Measurements from ENCODE around the gene GSTA4.

DNA sequence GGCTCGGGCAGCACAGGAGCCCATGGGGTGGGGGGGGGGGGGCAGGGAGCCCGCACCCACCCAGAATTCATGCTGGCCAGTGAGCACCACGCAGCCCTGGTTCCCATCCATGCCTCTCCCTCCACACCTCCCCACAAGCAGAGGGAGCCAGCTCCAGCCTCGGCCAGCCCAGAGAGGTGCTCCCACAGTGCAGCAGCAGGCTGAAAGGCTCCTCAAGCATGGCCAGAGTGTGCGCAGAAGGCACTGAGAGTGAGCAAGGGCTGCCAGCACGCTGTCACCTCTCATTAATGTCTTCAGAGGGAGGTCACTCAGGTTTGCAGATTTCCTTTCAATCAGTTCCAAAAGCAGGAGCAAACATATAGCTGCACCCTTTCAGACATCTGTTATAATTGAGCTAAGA is 32.4 kb downstream of the GSTA4 start:
- TF ChIP-seq, protein P1, sequence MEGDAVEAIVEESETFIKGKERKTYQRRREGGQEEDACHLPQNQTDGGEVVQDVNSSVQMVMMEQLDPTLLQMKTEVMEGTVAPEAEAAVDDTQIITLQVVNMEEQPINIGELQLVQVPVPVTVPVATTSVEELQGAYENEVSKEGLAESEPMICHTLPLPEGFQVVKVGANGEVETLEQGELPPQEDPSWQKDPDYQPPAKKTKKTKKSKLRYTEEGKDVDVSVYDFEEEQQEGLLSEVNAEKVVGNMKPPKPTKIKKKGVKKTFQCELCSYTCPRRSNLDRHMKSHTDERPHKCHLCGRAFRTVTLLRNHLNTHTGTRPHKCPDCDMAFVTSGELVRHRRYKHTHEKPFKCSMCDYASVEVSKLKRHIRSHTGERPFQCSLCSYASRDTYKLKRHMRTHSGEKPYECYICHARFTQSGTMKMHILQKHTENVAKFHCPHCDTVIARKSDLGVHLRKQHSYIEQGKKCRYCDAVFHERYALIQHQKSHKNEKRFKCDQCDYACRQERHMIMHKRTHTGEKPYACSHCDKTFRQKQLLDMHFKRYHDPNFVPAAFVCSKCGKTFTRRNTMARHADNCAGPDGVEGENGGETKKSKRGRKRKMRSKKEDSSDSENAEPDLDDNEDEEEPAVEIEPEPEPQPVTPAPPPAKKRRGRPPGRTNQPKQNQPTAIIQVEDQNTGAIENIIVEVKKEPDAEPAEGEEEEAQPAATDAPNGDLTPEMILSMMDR (conservative IDR thresholded peaks at IDR 0.05; ENCODE audit: low read depth in 2 of 2), result no peak
- TF ChIP-seq EZH2 (IDR thresholded peaks at IDR 0.05; ENCODE audit: low read depth, unreplicated experiment) (no peak), POLR2AphosphoS5 (IDR thresholded peaks at IDR 0.05; ENCODE audit: low read depth) (no peak), NANOG (IDR thresholded peaks at IDR 0.05; ENCODE audit: borderline replicate concordance) (no peak), CREB1 (CRISPR knock-in tag; IDR thresholded peaks at IDR 0.05; ENCODE audit: low read depth) (no peak), EZH2phosphoT487 (IDR thresholded peaks at IDR 0.05; ENCODE audit: unreplicated experiment) (no peak), JUNB (IDR thresholded peaks at IDR 0.05; ENCODE audit: unreplicated experiment) (no peak)
- TF ChIP-seq, protein P2, sequence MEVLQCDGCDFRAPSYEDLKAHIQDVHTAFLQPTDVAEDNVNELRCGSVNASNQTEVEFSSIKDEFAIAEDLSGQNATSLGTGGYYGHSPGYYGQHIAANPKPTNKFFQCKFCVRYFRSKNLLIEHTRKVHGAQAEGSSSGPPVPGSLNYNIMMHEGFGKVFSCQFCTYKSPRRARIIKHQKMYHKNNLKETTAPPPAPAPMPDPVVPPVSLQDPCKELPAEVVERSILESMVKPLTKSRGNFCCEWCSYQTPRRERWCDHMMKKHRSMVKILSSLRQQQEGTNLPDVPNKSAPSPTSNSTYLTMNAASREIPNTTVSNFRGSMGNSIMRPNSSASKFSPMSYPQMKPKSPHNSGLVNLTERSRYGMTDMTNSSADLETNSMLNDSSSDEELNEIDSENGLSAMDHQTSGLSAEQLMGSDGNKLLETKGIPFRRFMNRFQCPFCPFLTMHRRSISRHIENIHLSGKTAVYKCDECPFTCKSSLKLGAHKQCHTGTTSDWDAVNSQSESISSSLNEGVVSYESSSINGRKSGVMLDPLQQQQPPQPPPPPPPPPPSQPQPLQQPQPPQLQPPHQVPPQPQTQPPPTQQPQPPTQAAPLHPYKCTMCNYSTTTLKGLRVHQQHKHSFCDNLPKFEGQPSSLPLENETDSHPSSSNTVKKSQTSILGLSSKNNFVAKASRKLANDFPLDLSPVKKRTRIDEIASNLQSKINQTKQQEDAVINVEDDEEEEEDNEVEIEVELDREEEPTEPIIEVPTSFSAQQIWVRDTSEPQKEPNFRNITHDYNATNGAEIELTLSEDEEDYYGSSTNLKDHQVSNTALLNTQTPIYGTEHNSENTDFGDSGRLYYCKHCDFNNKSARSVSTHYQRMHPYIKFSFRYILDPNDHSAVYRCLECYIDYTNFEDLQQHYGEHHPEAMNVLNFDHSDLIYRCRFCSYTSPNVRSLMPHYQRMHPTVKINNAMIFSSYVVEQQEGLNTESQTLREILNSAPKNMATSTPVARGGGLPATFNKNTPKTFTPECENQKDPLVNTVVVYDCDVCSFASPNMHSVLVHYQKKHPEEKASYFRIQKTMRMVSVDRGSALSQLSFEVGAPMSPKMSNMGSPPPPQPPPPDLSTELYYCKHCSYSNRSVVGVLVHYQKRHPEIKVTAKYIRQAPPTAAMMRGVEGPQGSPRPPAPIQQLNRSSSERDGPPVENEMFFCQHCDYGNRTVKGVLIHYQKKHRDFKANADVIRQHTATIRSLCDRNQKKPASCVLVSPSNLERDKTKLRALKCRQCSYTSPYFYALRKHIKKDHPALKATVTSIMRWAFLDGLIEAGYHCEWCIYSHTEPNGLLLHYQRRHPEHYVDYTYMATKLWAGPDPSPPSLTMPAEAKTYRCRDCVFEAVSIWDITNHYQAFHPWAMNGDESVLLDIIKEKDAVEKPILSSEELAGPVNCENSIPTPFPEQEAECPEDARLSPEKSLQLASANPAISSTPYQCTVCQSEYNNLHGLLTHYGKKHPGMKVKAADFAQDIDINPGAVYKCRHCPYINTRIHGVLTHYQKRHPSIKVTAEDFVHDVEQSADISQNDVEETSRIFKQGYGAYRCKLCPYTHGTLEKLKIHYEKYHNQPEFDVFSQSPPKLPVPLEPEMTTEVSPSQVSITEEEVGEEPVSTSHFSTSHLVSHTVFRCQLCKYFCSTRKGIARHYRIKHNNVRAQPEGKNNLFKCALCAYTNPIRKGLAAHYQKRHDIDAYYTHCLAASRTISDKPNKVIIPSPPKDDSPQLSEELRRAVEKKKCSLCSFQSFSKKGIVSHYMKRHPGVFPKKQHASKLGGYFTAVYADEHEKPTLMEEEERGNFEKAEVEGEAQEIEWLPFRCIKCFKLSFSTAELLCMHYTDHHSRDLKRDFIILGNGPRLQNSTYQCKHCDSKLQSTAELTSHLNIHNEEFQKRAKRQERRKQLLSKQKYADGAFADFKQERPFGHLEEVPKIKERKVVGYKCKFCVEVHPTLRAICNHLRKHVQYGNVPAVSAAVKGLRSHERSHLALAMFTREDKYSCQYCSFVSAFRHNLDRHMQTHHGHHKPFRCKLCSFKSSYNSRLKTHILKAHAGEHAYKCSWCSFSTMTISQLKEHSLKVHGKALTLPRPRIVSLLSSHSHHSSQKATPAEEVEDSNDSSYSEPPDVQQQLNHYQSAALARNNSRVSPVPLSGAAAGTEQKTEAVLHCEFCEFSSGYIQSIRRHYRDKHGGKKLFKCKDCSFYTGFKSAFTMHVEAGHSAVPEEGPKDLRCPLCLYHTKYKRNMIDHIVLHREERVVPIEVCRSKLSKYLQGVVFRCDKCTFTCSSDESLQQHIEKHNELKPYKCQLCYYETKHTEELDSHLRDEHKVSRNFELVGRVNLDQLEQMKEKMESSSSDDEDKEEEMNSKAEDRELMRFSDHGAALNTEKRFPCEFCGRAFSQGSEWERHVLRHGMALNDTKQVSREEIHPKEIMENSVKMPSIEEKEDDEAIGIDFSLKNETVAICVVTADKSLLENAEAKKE (CRISPR knock-in tag; IDR thresholded peaks at IDR 0.05), result no peak
- TF ChIP-seq, protein P3, sequence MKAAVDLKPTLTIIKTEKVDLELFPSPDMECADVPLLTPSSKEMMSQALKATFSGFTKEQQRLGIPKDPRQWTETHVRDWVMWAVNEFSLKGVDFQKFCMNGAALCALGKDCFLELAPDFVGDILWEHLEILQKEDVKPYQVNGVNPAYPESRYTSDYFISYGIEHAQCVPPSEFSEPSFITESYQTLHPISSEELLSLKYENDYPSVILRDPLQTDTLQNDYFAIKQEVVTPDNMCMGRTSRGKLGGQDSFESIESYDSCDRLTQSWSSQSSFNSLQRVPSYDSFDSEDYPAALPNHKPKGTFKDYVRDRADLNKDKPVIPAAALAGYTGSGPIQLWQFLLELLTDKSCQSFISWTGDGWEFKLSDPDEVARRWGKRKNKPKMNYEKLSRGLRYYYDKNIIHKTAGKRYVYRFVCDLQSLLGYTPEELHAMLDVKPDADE (IDR thresholded peaks at IDR 0.05), result no peak
- TF ChIP-seq, protein P4, sequence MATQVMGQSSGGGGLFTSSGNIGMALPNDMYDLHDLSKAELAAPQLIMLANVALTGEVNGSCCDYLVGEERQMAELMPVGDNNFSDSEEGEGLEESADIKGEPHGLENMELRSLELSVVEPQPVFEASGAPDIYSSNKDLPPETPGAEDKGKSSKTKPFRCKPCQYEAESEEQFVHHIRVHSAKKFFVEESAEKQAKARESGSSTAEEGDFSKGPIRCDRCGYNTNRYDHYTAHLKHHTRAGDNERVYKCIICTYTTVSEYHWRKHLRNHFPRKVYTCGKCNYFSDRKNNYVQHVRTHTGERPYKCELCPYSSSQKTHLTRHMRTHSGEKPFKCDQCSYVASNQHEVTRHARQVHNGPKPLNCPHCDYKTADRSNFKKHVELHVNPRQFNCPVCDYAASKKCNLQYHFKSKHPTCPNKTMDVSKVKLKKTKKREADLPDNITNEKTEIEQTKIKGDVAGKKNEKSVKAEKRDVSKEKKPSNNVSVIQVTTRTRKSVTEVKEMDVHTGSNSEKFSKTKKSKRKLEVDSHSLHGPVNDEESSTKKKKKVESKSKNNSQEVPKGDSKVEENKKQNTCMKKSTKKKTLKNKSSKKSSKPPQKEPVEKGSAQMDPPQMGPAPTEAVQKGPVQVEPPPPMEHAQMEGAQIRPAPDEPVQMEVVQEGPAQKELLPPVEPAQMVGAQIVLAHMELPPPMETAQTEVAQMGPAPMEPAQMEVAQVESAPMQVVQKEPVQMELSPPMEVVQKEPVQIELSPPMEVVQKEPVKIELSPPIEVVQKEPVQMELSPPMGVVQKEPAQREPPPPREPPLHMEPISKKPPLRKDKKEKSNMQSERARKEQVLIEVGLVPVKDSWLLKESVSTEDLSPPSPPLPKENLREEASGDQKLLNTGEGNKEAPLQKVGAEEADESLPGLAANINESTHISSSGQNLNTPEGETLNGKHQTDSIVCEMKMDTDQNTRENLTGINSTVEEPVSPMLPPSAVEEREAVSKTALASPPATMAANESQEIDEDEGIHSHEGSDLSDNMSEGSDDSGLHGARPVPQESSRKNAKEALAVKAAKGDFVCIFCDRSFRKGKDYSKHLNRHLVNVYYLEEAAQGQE (IDR thresholded peaks at IDR 0.05; ENCODE audit: unreplicated experiment), result no peak
